HCT116 (cell line): ENCODE results near the gene RPL26. TPM values are rescaled to one million over a fixed set of nuclear protein-coding genes. Genes with fewer than 3 reads are reported as not detected.
A peak's percentile ranks its signal among the peaks of the same experiment; 100 is the strongest.

Experiments
- ATAC-seq: fragments of 200-7000 bp; cut with Tn5 transposase; 2 replicates; pipeline ENCODE4 v1.9.1; 2020; ENCODE audit warnings: mild to moderate bottlenecking, moderate library complexity
- BruUV-seq: library from RNA; stranded (reverse); fragments of 400-500 nt; replicated peaks from 2 replicates; lab custom pipeline; 2021; lab: Mats Ljungman, UMichigan
- CTCF ChIA-PET: fragments of 300-600 bp; sonication (Branson Sonifier 250); formaldehyde crosslinking; loops from one replicate; lab custom pipeline; 2021; ENCODE audit warnings: antibody characterized with exemption; lab: Charles Lee
- POLR2A ChIA-PET: fragments of 300-600, 350-600 bp; sonication (Branson Sonifier 250); formaldehyde crosslinking; loops from one replicate; lab custom pipeline; 2021; ENCODE audit warnings: antibody characterized with exemption; lab: Charles Lee
- RAD21 ChIA-PET, 2 experiments: fragments of 300-600 bp; sonication (Branson Sonifier 250); formaldehyde crosslinking; loops; one replicate each; lab custom pipeline; 2023; ENCODE audit warnings: low total read pairs in 2 of 2; ENCODE audit not compliant: uncharacterized antibody in 2 of 2, unreplicated experiment in 2 of 2, low non-redundant PET in 1 of 2; lab: Charles Lee
- DNase-seq: peaks from one replicate; pipeline ENCODE4 v3.0.0-alpha.2; 2010; ENCODE audit warnings: low read depth, low spot score
- H2AFZ ChIP-seq: fragments of 200-600 bp; shearing (Covaris generic), sonication (generic); 2 replicates; pipeline ENCODE4 v1.6.1; 2017; ENCODE audit warnings: low read depth, mixed run types, mixed read lengths, antibody characterized with exemption, low read length; ENCODE audit not compliant: poor library complexity, severe bottlenecking
- H3K27ac ChIP-seq: 2 replicates; pipeline ENCODE4 v1.5.1; 2012; ENCODE audit warnings: low read depth, low read length
- H3K27me3 ChIP-seq: fragments of 200-600 bp; sonication (generic); 2 replicates; pipeline ENCODE4 v1.6.1; 2016; ENCODE audit warnings: mixed run types, low read length, mixed read lengths; ENCODE audit not compliant: insufficient read depth
- H3K36me3 ChIP-seq, 2 experiments: fragments of 200-500 bp in 1 of 2; fragments of 200-600 bp in 1 of 2; sonication (Bioruptor generic) in 1 of 2; sonication (generic) in 1 of 2; 2 replicates each; pipeline versions ENCODE4 v1.5.1 to v1.6.1; 2014 to 2016; ENCODE audit warnings: low read length in 2 of 2, inconsistent platforms in 1 of 2, mixed read lengths in 1 of 2, mixed run types in 1 of 2; ENCODE audit not compliant: insufficient read depth in 2 of 2, control insufficient read depth in 1 of 2
- H3K4me1 ChIP-seq, 2 experiments: fragments of 200-600 bp in 1 of 2; sonication (generic) in 1 of 2; 2 replicates each; pipeline versions ENCODE4 v1.5.1 to v1.6.1; 2012 to 2017; ENCODE audit warnings: low read length in 2 of 2, inconsistent platforms in 1 of 2, mild to moderate bottlenecking in 1 of 2, mixed read lengths in 1 of 2, mixed run types in 1 of 2, moderate library complexity in 1 of 2; ENCODE audit not compliant: insufficient read depth in 2 of 2, control insufficient read depth in 1 of 2
- H3K4me2 ChIP-seq: fragments of 200-600 bp; sonication (generic); 2 replicates; pipeline ENCODE4 v1.6.1; 2017; ENCODE audit warnings: mixed run types, low read length, mixed read lengths
- H3K4me3 ChIP-seq, 2 experiments: fragments of 200-600 bp in 1 of 2; sonication (generic) in 1 of 2; replicated peaks in 1 of 2; 2 replicates each; pipeline ENCODE4 v1.5.1; 2011 to 2016; ENCODE audit warnings: low read length in 2 of 2, control low read depth in 1 of 2, low read depth in 1 of 2, mild to moderate bottlenecking in 1 of 2, mixed read lengths in 1 of 2, mixed run types in 1 of 2
- H3K79me2 ChIP-seq: fragments of 200-600 bp; sonication (generic); 2 replicates; pipeline ENCODE4 v1.6.1; 2017; ENCODE audit warnings: mild to moderate bottlenecking, mixed run types, low read length, moderate library complexity, mixed read lengths; ENCODE audit not compliant: insufficient read depth
- H3K9ac ChIP-seq: fragments of 200-600 bp; sonication (generic); 2 replicates; pipeline ENCODE4 v1.6.1; 2016; ENCODE audit warnings: low read length, mixed read lengths
- H3K9me2 ChIP-seq: fragments of 200-600 bp; sonication (generic), shearing (Covaris generic); 2 replicates; pipeline ENCODE4 v1.6.1; 2017; ENCODE audit warnings: mixed run types, mild to moderate bottlenecking, moderate library complexity; ENCODE audit not compliant: insufficient read depth
- H3K9me3 ChIP-seq, 2 experiments: fragments of 200-500 bp in 1 of 2; fragments of 200-600 bp in 1 of 2; sonication (Bioruptor generic) in 1 of 2; sonication (generic) in 1 of 2; 2 replicates each; pipeline ENCODE4 v1.6.1; 2014 to 2017; ENCODE audit warnings: low read length in 2 of 2, mixed read lengths in 2 of 2, inconsistent platforms in 1 of 2, low read depth in 1 of 2, mild to moderate bottlenecking in 1 of 2, mixed run types in 1 of 2, moderate library complexity in 1 of 2; ENCODE audit not compliant: control insufficient read depth in 1 of 2, insufficient read depth in 1 of 2
- H4K20me1 ChIP-seq: fragments of 200-600 bp; sonication (generic), shearing (Covaris generic); 2 replicates; pipeline ENCODE4 v1.6.1; 2017; ENCODE audit warnings: mixed run types, mild to moderate bottlenecking, moderate library complexity; ENCODE audit not compliant: insufficient read depth
- ATF3 ChIP-seq: IDR thresholded peaks from 2 replicates; pipeline ENCODE4 v1.6.1; 2012
- CBX3 ChIP-seq: IDR thresholded peaks from 2 replicates; pipeline ENCODE4 v1.6.1; 2012; ENCODE audit warnings: low read depth
- CEBPB ChIP-seq: IDR thresholded peaks from 2 replicates; pipeline ENCODE4 v1.6.1; 2012; ENCODE audit warnings: low read depth
- EGR1 ChIP-seq: IDR thresholded peaks from 2 replicates; pipeline ENCODE4 v1.6.1; 2012; ENCODE audit warnings: low read depth
- ELF1 ChIP-seq: IDR thresholded peaks from 2 replicates; pipeline ENCODE4 v1.6.1; 2012; ENCODE audit warnings: low read depth, borderline replicate concordance
- EZH2 ChIP-seq: fragments of 200-600 bp; sonication (generic); IDR thresholded peaks from 2 replicates; pipeline ENCODE4 v1.6.1; 2017; ENCODE audit warnings: antibody characterized with exemption, mixed run types
- EZH2phosphoT487 ChIP-seq: fragments of 200-600 bp; IDR thresholded peaks from 2 replicates; pipeline ENCODE4 v1.6.1; 2018; ENCODE audit warnings: antibody characterized with exemption, borderline replicate concordance
- FOSL1 ChIP-seq: IDR thresholded peaks from 2 replicates; pipeline ENCODE4 v1.6.1; 2012; ENCODE audit warnings: low read depth
- JUND ChIP-seq: IDR thresholded peaks from 2 replicates; pipeline ENCODE4 v1.6.1; 2012
- MAX ChIP-seq: IDR thresholded peaks from 2 replicates; pipeline ENCODE4 v1.6.1; 2012
- POLR2A ChIP-seq: IDR thresholded peaks from 2 replicates; pipeline ENCODE4 v1.7.0; 2011; ENCODE audit warnings: borderline replicate concordance; ENCODE audit not compliant: insufficient read depth, insufficient read length; ENCODE audit errors: extremely low read depth
- RAD21 ChIP-seq: IDR thresholded peaks from 2 replicates; pipeline ENCODE4 v1.6.1; 2012; ENCODE audit warnings: low read depth, mild to moderate bottlenecking
- REST ChIP-seq: IDR thresholded peaks from 2 replicates; pipeline ENCODE4 v1.6.1; 2012; ENCODE audit warnings: low read depth
- SIN3A ChIP-seq: IDR thresholded peaks from 2 replicates; pipeline ENCODE4 v1.6.1; 2012; ENCODE audit warnings: low read depth
- SP1 ChIP-seq: IDR thresholded peaks from 2 replicates; pipeline ENCODE4 v1.6.1; 2012; ENCODE audit warnings: low read depth
- YY1 ChIP-seq: IDR thresholded peaks from 2 replicates; pipeline ENCODE4 v1.6.1; 2011; ENCODE audit warnings: low read length, low read depth, moderate library complexity, mild to moderate bottlenecking; ENCODE audit not compliant: insufficient replicate concordance; ENCODE audit errors: extremely low read depth
- ZBTB33 ChIP-seq: IDR thresholded peaks from 2 replicates; pipeline ENCODE4 v1.6.1; 2011; ENCODE audit warnings: mild to moderate bottlenecking, low read length, moderate library complexity; ENCODE audit not compliant: insufficient replicate concordance; ENCODE audit errors: extremely low read depth
- intact Hi-C: fragments of 100-400 bp; cut with micrococcal nuclease; formaldehyde crosslinking; loops from 2 replicates; pipeline ENCODE4 v1.10.0; 2022
- total RNA-seq: library from RNA; stranded (reverse); gene quantifications from one replicate; pipeline ENCODE4 v1.2.1, GENCODE V29; 2021; ENCODE audit not compliant: unreplicated experiment

Gene RPL26
- total RNA-seq, 1 experiment from 2014 or later = 2,603 TPM

GRCh38 chr17:8383143-8383822 is at the start of gene RPL26 (continued):
- peak; percentile 91 for TF ChIP-seq MAX
- peak; percentile 87 for TF ChIP-seq SP1
- TF ChIP-seq REST = no peak

GRCh38 chr17:8430966-8431365 is 48.0 kb upstream of the RPL26 start:
- intact Hi-C loops = no loop called here
- Histone ChIP-seq H3K4me1 (peaks cover 0 to 11% of the 10 kb centered on the region in 2 experiments; a peak in 1 of 4 replicates), H3K9ac (no peak overlapping the region), H3K27ac (no peak overlapping the region), H4K20me1 (no peaks in the 10 kb centered on the region), H2AFZ (no peak overlapping the region), H3K9me2 (no peaks in the 10 kb centered on the region), H3K36me3 (no peaks in the 10 kb centered on the region), H3K79me2 (peaks cover 1% of the 10 kb centered on the region; the same call in 1 of the 2 replicates), H3K4me2 (no peak overlapping the region), H3K9me3 (no peaks in the 10 kb centered on the region), H3K4me3 (no peak overlapping the region), H3K27me3 (no peaks in the 10 kb centered on the region)
- DNase-seq (no peak), ATAC-seq (no peak)
- ChIA-PET POLR2A (no interaction called here), RAD21 (no interaction called here), CTCF (no interaction called here)
- no TSS peak for BruUV-seq
- TF ChIP-seq CBX3 (no peak), SIN3A (no peak), EGR1 (no peak), RAD21 (no peak), YY1 (no peak), MAX (no peak), ZBTB33 (no peak), FOSL1 (no peak), POLR2A (no peak), CEBPB (no peak), EZH2phosphoT487 (no peak), SP1 (no peak), ELF1 (no peak), JUND (no peak), ATF3 (no peak), EZH2 (no peak)
